ENCODE data around the gene RSPH3.

- no peak for TF ChIP-seq EZH2 (IDR thresholded peaks at IDR 0.05; ENCODE audit: low read depth)
- no peak for TF ChIP-seq CTCF (conservative IDR thresholded peaks at IDR 0.05)
Measured at GRCh38 chr6:159043947-159044346, 43.9 kb upstream of the RSPH3 start.

Measured in PC-9 (cell line).